Hippocampal formation (tissue), 2 donors: Measurements from ENCODE around the gene REXO4.
"Not testable (repeated sequence)": the region's sequence is repeated elsewhere in the genome, so short reads cannot be mapped to it uniquely, and the experiment has no call there.

ENCODE experiments used
- DNase-seq, 2 donors: peaks; one replicate each; lab custom pipeline; 2025; lab: John Stamatoyannopoulos, UW

Gene REXO4

DNA sequence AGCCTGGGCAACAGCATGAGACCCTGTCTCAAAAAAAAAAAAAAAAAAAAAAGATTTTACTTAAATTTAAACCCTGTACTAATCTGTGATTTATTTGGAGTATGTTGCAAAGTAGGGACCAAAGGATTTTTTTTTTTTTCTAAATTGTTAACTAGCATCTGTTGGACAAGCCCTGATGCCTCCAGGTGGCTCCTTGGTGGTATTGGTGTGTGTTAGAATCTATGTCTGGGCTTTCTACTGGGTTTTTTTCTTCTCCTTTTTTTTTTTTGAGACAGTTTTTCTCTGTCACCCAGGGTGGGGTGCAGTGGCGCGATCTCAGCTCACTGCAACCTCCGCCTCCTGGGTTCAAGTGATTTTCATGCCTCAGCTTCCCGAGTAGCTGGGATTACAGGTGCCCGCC, 34.1 kb upstream of the REXO4 start:
- DNase-seq: not testable (repeated sequence)

DNA sequence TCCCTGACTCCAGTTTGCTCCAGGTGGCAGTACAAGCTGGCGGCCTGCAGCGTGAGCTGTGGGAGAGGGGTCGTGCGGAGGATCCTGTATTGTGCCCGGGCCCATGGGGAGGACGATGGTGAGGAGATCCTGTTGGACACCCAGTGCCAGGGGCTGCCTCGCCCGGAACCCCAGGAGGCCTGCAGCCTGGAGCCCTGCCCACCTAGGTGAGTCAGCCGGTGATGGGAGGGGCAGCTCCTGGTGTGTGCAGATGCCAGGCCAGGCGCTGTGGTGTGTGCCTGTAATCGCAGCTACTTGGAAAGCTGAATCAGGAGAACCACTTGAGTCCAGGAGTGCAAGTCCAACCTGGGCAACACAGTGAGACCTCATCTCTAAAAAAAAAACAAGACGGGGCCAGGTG, 31.9 kb upstream of the REXO4 start:
- no peak for DNase-seq

DNA sequence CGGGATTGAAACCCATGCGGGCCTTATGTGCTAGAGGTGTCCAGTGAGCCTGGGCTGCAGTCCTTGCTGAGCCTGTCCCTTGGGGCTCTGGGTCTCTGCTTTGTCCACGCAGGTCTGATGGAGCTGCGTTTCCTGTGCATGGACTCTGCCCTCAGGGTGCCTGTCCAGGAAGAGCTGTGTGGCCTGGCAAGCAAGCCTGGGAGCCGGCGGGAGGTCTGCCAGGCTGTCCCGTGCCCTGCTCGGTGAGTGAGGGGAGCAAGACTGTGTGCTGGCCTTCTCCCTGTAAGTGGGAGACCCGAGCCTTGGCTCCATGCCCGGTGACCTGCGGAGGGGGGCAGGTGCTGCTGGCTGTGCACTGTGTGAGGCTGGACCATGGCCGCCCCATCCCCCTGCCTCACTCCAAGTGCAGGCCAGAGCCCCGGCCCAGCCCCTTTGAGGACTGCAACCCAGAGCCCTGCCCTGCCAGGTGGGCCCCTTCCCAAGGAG, 30.7 kb upstream of the REXO4 start:
- DNase-seq: no peak

DNA sequence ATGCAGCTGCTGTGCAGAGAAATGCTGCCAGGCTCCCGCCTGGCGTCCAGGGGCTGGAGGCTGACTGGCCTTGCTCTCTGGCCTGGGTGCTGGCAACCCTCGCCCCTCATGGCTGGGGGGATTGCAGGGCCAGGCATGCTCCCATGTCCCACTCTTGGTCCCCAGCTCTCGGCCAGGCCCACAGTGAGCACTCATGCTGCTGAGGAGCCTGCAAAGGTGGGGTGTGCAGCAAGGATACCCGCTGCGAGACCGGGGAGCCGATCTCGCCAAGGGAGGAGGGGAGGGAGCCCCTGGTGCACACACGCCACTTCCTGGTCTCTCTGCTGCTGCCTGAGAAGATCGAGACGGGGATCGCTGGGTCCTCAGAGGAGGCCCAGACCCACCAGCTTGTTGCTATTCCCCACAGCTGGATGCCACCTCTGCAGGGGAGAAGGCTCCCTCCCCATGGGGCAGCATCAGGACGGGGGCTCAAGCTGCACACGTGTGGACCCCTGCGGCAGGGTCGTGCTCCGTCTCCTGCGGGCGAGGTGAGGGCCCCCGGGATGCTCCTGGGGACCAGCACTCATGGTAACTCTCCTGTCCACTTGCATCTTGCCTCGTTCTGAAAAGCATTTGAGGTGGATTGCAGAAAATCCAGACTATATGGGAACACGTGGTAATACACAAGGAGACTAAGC, 27.6 kb upstream of the REXO4 start:
- no peak for DNase-seq

DNA sequence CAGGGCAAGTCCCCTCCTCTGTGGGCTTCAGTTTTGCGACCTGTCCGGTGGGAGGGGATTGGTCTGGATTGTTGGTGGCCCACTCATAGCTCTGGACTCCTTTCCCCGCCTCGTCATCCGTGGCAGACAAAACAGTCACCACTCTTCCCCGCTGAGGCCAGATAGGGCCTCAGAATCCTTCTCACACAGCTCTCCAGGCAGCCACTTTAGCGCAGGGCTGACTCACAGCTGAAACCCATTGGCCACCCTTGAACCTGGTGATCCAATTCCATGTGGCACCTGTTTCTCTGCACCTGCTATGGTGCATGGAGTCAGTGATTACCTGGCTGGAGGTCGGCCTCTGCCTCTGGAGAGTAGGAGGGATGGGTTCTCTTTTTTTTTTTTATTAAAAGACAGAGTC, 26.2 kb upstream of the REXO4 start:
- DNase-seq: no peak

DNA sequence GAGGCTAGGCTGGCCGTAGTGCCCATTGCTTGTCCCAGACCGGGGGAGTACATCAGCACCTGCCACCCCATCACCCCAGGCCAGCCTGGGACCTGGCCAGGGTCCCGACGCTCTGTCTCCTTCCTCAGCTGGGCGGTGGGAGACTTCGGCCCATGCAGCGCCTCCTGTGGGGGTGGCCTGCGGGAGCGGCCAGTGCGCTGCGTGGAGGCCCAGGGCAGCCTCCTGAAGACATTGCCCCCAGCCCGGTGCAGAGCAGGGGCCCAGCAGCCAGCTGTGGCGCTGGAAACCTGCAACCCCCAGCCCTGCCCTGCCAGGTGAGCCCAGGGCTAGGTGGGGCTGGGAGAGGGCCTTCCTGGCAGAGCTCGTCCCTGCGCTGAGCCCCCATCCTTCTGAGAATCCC, 25.4 kb upstream of the REXO4 start:
- DNase-seq: no peak

DNA sequence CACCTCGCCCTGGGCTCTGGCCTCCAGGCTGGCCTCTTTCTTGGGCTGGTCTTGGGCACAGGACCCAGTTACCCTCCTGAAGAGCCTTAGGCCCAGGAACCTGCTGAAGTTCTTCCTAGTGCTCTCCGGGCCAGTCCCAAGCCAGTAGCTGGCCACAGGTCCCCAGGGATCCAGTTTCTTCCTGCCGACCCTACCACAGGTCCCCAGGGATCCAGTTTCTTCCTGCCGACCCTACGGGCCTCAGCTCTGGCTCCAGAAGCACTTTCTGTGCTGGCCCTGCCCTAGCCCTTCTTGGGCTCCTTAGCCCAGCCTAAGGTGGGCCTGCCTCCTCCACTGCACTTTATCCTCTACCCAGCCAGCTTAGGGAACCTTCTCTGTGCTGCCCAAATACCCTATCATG, 23.8 kb upstream of the REXO4 start:
- DNase-seq: no peak

DNA sequence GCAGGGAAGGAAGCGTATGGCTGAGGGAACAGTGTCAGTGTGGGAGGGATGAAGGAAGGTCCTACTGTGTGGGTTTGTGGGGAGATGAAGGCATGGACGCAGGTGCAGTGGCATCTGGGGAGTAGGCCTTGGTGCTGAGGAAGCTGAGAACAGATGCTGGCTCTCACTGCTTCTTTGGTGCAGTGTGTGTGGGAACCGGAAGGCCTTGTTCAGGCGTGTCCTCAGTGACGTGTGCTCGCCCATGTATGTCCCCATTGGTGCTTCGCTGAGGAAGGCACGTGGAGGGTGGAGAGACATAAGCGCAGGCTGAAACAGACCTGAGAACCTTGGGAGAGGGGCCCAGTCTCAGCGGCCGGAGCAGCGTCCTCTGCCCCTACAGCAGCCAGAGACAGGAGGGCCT, 23.1 kb upstream of the REXO4 start:
- no peak for DNase-seq

DNA sequence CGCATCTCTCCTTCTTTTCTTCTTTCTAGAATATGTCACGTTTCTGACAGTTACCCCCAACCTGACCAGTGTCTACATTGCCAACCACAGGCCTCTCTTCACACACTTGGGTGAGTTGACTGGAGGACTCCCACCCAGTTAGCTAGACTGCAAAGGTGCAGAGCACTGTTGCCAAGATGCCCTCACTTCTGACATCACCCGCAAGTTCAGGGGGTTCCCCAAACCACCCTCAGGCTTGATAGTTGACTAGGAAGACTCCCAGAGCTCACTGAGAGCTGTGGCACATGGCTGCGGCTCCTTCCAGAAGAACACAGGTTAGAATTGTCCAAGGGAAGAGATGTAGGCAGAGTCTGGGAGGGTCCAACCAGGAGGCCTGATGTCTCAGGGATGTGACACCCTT, 21.5 kb upstream of the REXO4 start:
- no peak for DNase-seq

DNA sequence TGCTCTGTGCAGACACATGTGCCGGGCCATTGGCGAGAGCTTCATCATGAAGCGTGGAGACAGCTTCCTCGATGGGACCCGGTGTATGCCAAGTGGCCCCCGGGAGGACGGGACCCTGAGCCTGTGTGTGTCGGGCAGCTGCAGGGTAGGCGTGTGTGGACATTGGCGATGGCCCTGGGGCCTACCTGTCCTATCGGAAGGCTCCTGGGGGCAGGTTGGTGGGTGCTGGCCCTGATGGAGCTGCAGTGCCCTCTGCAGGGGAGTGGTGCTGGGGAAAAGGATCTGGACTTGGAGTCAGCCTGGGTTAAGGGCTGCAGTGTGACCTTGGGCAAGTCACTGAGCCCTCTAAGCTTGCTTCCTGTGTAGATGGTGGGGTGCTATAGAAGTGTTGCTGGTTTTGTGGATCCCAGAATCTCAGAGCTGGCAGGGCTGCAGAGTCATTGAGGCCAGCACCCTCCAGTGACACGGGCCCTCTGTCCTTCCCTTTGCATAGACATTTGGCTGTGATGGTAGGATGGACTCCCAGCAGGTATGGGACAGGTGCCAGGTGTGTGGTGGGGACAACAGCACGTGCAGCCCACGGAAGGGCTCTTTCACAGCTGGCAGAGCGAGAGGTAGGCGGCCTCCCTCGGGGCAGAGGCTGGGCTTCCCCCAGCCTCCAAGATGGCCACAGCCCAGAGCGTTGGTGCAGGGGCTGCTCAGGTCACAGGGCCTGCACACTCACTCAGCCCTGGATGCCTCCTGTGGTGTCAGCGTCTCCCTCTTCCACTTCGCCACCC, 20.1 kb upstream of the REXO4 start:
- no peak for DNase-seq

DNA sequence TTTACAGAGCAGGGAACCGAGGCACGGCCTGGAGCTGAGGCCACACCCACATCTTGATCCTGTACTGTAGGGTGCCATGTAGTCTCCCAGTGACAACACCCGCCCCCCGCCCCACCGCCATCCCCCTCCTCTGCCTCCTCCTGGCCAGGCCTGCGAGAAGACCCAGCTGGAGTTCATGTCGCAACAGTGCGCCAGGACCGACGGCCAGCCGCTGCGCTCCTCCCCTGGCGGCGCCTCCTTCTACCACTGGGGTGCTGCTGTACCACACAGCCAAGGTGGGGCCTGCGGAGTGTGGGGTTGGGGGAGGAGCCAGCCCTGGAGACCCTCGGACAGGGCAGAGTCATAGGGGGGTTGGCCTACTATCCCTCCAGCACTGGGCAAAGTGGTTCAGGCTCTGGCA, 18.9 kb upstream of the REXO4 start:
- DNase-seq: no peak

DNA sequence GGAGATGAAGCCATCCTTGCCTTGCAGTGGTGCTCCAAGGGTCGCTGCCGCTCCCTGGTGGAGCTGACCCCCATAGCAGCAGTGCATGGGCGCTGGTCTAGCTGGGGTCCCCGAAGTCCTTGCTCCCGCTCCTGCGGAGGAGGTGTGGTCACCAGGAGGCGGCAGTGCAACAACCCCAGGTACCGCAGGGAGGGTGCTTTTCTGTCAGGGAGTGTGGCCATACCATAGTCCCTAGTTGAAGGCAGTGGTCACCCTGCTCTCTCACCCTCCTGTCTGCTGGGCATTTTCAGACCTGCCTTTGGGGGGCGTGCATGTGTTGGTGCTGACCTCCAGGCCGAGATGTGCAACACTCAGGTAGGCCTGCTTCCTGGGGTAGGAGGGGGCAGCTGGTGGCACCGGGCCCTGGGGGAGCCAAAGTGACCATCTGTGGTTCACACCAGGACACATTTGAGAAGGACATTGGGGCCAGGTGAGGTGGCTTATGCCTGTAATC, 15.6 kb upstream of the REXO4 start:
- no peak for DNase-seq

DNA sequence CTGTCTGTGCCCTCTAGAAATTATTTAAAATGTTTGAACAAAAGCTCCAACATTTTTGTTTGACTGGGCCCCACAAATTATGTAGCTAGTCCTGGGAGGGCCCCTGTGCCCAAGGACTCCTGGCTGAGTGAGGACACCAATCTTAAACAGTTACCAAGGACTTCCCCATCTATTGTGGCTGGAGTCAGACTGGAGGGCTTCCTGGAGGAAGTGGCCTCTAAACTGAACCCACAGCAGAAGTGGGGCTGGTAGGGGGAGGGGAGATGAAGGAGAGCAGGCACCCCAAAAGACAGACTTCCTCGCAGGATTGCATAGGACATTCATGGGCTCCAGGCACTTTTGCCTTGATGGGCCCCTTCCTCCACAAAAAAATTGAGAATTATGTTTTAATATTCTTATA, 12.4 kb upstream of the REXO4 start:
- DNase-seq: no peak

DNA sequence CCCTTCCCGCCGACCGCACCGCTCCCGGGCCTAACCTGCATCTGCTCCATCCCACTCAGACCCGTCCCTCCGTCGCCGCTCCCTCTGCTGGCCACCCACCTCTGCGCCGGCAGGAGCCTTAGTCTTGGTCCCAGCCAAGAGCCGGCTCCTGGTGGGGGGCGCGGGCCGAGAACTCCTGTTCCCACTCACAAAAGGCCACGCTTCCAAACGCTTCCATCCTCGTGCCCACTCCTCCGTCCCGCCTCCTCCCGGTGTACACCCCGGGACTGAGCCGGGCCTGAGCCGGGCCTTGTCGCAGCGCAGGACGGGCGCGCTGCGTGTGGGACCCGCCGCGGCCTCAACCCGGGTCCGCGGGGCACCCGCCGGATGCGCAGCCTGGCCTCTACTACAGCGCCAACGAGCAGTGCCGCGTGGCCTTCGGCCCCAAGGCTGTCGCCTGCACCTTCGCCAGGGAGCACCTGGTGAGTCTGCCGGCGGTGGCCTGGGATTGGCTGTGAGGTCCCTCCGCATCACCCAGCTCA, 11.9 kb upstream of the REXO4 start:
- no peak for DNase-seq

DNA sequence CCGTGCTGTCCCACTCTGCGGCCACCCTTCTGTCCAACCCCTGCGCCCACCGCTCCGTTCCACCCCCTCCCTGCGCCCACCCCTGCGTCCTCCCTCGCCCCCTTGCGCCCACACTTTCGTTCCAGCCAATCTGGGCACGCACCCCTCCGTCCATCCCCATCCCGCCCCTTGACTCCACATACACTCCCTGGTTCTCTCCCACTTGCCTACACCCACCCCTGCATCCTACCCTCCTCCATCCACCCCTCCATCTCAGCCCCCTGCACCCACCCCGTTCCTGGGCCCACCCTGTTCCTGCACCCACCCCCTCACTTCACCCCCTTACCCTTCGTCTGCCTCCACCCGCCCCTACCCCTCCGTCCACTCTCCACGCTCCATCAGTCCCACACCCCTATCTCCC, 11.4 kb upstream of the REXO4 start:
- no peak for DNase-seq

DNA sequence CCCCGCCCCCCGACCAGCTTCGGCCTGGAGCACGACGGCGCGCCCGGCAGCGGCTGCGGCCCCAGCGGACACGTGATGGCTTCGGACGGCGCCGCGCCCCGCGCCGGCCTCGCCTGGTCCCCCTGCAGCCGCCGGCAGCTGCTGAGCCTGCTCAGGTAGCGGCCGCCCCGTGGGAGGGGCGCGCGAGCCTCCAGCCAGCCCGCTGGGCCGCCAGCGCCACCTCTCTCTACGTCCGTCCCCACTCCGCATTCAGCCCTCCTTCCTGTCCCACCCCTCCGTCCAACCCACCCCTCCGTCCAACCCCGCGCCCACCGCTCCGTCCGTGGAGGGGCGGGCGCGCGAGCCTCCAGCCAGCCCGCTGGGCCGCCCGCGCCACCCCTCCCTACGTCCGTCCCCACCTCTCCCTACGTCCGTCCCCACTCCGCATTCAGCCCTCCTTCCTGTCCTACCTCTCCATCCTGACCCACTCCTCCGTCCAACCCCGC, 10.8 kb upstream of the REXO4 start:
- no peak for DNase-seq

DNA sequence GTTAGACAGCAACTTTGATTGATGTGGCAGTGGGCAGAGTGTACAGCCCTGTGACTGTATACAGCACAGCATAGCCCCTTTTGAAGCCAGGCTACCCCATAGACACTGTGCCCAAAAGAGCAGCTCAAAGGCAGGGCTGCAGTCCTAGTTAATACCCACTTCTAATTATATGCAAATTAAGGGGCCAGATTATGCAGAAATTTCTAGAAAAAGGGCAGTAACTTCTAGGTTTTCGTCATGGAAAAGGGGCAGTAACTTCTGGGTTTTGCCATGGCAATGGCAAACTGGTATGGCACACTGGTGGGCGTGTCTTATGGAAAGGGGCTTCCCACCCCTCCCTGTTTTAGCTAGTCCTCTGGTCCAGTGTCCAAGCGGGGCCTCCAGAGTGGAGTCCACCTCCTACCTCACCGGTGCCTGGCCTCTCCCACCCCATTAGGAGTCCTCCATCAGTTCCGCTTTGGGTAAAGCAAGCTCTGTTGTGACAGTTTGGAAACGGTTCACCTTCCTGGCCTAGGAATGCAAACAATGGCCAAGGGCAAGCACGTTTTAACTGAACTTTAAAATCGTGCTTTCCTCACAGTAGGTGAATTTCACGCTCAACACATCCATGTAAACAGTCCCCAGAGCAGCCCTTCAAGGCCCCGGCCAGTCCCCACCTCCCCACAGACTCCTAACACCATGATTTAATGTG, 10.0 kb upstream of the REXO4 start:
- no peak for DNase-seq

DNA sequence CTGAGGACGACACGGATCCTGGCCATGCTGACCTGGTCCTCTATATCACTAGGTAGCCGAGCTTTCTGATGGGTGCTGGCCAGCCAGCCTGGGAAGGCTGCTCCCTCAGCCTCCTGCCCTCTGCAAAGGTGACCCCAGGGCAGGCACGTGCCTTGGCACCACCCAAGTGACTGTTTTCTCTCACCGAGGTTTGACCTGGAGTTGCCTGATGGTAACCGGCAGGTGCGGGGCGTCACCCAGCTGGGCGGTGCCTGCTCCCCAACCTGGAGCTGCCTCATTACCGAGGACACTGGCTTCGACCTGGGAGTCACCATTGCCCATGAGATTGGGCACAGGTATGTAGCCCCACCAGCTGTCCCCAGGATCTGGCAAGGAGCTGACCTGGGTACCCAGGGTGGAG, 8.2 kb upstream of the REXO4 start:
- DNase-seq: no peak

DNA sequence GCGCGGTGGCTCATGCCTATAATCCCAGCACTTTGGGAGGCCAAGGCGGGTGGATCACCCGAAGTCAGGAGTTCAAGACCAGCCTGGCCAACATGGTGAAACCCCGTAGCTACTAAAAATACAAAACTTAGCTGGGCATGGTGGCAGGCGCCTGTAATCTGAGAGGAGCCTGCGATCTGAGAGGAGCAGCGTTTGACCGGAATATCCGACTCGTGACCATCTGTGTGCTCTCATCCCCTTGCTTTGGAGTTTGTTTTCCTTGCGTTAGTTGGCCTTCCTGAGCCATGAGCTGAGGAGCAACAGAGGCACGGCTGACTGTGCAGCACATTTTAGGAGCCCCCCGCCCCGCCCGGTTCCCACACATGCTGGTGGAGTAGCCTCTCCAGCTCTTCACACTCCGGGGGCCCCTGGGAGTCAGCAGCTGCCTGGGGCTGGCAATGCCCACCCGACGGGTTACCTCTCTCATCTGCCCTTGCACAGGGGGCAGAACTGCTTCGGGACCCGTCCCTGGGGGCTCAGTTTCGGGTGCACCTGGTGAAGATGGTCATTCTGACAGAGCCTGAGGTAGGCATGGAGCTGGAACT, 7.3 kb upstream of the REXO4 start:
- DNase-seq: no peak

DNA sequence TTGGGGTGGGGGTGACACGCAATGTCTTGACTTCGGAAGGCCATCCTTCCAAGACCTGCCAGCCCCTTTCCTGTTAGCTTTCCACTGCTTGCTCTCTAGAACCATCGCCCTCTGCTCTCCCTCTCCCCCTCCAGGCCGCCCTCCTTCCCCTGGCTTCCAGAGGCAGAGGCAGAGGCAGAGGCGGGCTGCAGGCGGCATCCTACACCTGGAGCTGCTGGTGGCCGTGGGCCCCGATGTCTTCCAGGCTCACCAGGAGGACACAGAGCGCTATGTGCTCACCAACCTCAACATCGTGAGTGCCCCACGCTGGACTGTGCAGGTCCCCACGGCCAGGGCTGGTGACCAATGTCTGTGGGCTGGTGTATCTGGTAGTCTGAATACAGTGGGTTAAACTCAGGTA, 6.4 kb upstream of the REXO4 start:
- no peak for DNase-seq

DNA sequence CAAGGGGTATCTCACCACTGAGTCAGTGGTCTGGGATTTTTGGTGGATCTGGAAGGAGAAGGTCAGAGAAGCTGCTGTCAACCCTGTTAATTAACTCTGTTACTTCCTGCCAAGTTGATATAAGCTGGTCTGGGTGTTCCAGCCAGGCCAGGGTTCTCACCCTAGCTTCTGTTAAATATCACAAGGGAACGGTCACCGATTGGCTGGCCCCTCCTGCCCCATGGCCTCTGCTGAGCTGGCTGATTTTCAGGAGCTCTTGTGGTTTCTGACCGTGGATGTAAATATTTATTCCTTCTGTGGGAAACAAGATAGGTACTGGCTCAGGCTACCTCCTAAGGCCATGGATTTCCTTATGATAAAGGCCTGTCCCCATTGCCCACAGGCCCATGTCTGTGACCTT, 5.4 kb upstream of the REXO4 start:
- DNase-seq: no peak
